Suppressor macrophage treated with lipopolysaccharide for 1 hour (primary cell): Measurements from ENCODE around the gene RBMS1.
A peak's percentile ranks its signal among the peaks of the same experiment; 100 is the strongest.
"Not testable (repeated sequence)": the region's sequence is repeated elsewhere in the genome, so short reads cannot be mapped to it uniquely, and the experiment has no call there.

Source experiments
- DNase-seq, 3 donors: peaks; one replicate each; pipeline ENCODE4 v3.0.0-alpha.2; 2020 to 2022

Gene RBMS1

DNA sequence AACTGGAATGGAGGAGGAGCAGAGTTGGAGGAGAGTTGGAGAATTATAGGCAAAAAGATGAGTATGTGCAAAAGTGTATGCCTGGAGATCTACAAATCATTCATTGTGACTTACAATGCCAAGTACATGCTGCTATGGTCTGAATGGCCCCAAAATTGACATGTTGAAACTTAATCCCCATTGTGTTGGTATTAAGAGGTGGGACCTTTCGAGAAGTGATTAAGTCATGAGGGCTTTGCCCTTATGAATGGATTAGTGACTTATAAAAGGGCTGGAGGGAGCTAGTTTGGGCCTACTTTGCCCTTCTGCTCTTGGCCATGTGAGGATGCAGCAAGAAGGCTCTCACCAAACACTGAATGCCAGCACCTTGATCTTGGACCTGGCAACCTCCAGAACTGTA lies 6.3 kb upstream of the RBMS1 start:
- DNase-seq, result no peak

DNA sequence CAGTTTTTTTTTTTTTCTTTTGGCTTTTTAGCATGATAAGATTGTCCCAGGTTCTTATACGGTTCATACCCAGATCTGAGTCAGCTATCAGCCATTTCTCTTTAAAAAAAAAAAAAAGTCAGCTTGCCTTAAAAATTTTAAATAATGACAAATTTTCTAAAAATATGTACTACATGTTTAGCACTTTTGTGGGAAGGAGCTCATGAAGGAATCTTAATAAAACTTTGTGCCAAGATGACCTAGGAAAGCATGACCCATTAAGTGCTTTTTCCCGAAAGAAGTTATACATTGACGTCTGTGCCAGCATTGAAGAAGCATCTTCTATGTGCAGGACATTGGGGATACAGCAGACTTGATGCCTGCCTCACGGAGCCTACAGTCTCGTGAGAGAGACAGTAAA lies 4.5 kb upstream of the RBMS1 start:
- no peak for DNase-seq

DNA sequence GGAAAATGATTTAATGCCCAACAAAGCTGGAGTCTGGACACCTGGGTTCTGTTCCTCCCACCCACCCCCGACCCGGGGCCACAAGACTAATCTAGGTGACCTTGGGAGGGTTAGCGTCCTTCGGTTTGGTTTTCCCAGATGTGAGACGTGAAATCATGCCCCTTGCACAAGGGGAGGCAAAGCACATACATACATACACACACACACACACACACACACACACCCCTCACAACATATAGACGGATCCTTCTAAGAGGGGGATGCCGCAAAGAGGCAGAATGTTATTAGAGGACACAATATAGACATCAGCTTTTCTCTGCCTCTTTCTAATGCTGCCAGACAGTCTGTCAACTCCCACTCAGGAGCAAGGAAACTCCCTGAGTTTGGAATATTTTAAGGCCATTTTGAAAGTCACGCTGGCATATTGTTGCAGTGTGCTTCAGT lies 616 bp upstream of the RBMS1 start:
- DNase-seq, result peak; percentile 27 to 34 (median 33)

DNA sequence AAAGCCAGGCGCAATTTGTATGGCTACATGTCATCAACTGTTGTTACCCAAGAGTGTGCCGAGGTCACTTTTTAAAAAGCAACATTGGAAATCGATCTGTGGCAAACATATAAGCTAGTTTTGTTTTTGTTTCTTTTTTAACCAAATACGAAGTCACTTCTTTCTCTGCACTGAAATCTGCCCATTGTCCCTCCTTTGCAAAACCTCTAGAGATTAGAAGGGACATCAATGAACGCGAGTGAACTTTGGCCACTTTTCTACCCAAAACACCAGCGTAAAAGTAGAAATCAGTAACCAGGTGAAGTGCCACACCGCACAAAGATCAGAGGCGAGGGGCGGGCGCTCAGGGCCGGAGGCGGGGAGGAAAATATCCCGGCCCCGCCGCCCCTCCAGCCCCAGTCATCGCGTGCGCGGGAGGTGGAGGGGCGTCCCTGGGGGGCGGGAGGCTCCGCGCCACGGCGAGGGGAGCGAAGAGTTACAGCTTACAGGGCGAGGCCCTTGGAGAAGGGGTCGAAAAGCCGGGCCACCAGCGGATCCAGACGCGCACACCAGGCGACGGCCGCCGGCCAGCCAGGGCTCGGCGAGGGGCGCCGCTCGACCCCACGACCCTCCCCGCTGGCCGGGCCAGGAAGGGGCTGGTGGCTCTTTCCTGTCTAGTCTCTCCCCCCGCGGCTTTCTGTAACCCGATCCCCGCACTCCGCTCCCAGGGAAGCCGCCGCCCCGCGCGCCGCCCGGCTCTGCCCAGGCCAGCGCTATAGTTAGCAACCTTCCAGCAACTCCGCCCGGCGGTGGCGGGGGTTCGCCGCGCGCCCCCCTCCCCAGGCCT lies 993 bp downstream of the RBMS1 start:
- DNase-seq, result peak; percentile 46 to 68 (median 46)

DNA sequence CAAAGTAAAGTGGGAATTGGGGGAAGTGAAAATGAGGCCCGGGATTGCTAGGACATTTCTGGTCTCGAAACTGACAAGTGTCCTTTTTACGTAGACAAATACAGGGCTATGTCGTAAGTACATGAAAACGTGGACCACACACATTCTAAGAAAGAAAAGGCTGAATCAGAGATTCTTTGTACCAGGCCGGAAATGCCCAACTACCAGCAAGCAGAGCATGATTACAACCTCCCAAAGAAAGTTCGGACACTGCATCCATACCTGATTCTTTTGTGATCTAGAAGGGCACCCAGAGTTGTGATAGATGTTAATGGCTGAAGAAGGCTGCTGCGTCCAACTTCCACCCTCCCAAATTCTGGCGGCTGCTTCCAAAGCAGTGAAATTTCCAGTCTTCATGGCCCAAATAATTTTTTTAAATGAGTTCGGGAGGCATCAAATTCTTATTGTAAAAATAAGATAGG lies 1.7 kb downstream of the RBMS1 start:
- peak; percentile 42 to 72 (median 53) for DNase-seq

DNA sequence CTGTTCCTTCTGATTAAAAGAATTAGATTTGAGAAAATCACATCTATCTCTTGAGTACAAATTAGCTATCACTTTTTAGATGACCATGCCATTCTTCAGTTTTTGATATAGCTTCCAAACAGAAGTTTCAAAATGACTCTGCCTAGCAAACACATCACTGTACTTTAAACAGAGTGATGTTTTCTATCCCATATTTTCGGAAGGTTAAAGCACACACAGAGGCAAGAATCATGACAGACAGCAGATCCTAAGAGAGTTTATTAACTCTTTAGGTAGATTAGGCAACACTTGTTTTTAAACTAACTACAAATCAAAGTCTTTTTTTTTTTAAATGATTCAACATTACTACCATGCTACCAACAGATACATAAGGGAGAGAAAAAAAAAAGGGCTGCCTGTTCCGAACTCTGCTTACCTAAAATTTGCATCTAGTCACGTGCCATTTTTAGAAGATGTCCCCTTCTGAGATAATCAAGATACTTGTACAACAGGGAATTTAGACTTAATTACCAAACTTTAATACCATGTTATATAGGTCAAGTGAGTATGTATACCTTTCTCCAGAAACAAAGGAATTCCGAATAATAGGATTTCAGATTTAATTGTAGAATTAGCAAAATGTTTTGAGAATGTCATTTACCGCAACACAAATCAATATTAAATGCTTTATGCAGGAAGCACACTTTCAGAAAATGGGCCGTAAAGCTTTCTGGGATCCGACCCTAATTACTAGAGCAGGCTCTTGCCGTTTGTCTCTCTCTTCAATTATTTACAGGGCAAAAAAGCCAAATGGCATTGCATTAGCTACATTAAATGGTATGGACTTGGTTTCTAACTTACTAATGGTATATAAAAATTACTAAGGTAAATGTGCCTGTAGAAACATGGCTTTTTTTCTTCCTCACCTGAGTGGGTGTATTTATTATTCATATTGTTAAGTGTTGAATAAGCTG lies 2.6 kb downstream of the RBMS1 start:
- DNase-seq, result no peak

DNA sequence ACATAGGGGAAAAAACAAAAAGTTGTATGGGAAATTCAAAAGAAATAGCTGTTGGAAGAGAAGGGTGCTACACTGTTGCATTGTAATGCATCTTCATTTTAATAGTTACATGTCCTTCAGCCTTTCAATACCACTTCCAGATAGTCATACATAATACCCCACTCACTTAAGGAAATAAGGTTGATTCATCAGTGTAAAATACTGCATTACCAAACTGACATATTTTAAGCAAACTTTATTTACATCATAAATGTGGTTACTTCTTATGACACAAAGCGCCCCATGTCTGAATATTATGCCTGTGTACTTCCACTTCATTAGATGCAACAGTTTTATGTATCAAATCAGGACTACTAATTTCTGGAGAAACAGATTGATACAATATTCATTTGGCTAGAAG lies 4.5 kb downstream of the RBMS1 start:
- DNase-seq, result peak; percentile 51 to 87 (median 80)

DNA sequence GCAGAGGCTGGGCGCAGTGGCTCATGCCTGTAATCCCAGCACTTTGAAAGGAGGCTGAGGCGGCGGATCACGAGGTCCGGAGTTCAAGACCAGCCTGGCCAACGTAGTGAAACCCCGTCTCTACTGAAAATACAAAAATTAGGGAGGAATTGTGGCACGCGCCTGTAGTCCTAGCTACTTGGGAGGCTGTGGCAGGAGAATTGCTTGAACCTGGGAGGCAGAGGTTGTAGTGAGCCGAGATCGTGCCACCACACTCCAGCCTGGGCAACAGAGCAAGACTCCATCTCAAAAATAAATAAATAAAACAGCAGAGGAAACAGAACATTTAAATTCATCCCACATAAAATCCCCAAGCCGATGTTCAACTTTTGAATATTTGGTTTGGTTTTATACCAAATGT lies 5.3 kb downstream of the RBMS1 start:
- DNase-seq, result not testable (repeated sequence)

DNA sequence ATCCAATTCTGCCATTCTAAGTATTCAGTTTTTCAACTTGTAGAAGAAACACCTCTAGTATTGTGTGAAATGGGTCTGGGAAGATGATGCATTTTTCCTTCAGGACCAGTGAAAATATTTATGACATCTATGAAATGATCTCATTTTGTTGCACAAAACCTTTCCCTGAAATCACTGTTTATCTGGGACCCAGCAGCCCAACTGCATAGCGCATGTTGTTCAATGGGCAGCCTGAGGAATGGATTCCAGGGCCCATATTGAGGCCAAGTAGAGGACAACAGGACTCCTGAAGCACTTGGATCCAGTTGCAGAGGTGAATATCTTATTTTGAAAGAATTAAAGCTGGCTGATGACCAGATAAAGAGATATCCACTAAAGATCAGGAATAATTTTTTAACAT lies 7.3 kb downstream of the RBMS1 start:
- no peak for DNase-seq

DNA sequence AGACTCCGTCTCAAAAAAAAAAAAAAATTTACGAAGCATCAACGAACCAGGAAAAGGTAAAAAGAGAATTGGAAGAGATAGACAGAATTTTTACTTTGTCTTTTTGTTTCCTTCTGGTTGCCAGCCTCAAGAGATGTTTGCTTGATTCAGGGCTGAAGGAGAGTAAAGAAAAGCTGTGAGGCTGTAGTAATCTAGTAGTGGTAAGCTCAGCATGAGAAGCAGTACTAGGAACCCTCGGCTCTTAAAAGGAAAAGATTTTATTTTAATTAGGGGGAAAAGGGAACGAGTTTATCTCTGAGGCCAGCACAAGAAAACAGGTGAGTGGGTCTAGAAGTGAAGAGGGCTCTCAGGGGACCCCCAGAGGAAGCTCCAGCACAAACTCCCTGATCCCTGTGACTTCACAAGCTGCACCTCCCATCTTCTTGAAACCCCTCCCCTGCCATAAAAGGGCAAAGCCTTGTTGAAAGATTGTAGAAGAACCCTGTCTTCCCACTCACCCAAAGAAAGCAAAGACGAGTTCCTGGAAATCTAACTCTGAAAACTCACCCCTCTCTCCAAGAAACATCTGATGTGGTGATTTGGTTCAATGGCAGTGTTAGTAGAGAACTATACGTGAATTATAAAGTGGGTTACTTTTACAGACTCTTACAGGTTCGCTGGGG lies 8.6 kb downstream of the RBMS1 start:
- DNase-seq, result no peak

DNA sequence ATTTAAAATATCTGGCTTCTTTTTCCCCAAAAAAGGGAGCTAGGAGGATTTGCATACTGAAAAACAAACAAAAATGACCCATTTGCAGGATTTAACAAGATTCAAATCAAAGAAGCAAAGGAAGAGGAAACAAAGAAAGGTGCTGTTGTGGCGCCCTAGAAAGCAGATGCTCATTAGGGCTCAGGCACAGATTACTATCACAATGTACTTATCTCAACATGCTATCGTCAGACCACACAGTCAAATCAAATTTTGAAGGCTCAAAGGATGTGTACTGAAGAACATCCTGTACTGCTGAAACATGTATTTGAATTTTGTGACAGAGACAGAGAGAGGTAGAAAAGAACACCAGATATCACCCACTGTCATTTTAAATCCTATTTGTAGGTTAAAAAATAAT lies 10.9 kb downstream of the RBMS1 start:
- no peak for DNase-seq

DNA sequence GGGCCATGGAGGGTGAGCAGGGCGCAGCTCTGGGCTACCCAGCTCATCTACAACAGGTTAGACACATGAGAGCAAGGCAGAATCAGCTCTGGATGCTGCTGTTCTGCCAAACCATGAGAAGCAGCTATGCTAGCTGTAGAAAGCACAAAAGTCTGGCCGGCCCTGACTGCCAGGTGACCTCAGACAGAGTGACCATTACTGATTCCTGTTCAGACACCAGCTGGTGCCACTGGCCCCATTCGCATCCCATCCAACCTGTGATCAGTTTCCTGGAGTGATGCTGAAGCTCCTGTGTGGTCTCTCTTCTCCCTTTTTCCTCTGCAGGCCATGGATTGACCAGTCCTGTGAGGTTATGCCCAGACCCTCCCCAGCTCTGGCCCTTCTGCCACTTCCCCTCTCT lies 14.3 kb downstream of the RBMS1 start:
- no peak for DNase-seq

DNA sequence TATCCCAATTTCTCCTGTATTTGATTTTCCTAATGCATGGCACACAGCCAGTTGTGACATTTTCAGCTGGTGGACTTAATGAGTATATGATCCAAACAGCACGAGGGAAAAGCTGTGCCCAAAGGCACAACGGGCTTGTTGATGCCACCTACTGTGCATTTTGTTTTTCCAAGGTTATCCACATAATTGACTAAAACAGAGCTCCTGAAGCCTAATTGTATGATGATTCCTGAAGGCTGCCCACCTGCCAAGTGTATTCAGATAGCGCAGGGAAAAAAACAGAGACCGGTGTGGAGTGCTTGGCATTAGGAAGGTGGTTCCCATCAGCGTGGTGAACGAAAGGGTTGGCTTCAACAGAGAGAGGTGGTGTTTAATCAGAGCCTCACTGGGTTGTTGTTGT lies 14.9 kb downstream of the RBMS1 start:
- DNase-seq, result no peak

DNA sequence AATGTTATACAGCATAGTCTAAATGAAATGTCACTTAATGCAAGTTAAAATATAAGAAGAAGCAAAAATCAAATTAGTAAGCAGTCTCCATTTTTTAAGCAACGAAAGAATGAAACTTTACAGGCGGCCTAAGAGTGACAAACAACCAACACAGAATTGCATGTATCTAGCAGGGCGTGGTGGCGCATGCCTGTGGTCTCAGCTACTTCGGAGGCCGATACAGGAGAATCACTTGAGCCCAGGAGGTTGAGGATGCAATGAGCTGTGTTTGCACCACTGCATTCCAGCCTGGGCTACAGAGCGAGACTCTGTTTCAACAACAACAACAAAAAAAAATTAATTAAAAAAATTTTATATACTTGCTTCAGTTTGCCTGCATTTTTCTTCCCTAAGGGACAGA lies 16.6 kb downstream of the RBMS1 start:
- no peak for DNase-seq

DNA sequence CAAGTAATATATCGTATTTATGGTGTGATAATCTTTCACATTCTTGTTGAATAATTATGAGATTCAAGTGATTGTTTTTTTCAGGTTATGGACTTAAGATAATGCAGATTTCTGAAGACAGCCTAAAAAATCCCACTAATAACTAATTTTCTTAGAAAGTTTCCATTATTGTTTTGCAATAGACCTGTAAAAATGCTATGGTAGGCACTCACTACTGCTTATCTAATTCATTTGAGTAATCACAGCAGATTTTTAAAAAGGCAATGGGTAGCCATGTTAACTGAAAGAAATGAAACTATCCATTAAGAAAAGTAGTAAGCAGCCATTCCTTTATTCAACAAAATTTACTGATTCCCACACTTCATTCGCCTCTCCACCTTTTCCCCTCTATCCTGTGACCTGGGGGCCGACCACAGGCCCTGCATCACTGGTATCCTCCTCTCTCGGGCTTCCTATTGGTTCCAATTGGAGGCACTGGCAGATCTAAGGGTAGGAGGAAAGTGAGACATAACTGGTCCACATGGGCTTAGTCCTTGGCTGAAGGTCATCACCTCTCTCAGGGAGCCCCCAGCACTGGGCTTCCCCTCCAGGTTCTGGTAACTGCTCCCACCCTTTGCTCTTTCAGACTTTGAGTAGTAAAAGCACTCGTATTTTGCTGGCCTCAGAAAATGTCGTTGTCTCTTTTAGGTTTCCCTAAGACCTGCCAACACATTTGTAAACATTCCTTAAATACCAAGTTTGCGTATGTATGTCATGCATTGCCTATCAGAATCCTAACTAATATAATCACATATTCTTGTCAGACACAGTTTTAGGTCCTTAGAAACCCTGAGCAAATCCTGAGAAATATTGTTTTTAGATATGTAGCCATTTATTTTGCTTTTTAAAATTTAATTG lies 18.5 kb downstream of the RBMS1 start:
- DNase-seq, result no peak

DNA sequence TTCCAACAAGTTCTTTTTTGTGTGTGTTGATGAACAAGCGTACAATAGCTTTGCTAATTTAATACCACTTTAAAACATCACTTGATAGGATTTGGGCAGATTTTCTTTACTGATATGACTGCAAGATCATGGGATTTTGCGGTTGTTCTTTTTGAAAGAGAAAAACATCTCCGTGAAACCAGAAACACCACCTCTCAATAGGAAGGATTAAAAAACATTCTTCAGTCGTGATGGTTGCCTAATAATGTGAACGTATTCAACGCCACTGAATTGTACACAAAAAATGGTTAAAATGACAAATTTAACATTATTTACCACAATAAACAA lies 19.3 kb downstream of the RBMS1 start:
- DNase-seq, result no peak

DNA sequence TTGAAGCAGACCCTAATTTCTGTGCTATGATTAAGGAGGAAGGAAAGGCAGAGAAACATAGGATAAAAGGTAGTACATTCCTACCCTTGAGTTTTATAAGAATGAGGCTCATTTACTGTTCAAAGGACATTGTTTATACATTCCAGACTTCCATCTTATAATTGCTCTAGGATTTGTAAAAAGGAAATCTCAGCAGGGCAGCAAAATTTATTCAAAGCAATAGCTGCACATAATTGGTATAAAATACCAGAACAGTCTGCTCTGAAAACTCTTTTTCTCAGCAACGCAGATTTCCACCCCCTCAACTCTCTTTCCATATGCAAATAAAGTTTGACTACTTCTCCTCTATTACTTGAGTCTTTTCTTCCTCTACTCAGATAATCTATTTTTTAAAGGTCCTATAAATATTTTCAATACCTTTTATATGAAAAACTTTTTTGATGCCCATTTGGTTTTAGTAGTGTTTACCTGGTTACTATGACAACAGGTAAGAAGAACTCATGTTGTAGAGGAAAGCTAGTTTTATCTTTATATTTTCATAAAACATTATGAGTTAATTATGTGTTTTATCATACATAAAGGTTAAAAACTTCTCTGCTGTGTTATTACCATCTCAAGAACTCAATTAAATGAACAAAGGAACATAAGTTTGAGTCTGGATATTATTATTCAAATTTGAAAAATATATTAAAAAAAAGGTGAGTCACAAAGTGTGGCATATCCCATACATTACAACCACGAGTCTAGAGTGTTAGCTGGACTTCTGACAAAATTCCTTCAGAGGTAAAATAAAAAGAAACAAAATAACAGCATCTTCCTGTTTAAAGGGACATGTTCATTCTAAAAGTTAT lies 19.9 kb downstream of the RBMS1 start:
- no peak for DNase-seq

DNA sequence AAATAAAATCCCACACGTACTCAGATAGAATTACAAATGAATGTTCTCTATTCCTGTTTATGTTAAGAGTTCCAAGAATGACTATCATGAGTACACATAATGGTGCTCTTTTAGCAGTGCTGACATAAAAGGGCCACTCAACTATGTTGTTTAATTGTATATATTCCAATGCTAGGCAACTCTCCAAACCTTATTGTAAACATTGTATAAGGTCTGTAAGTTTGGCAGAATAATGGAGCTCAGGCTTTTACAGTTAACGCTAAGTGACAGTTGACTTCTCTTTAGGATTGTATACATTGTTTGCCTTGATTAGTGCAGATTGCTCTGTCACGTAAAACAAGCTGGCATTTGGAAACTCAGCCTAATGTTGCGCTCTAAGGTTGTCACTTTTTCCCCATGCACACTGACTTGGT lies 20.8 kb downstream of the RBMS1 start:
- DNase-seq, result no peak

DNA sequence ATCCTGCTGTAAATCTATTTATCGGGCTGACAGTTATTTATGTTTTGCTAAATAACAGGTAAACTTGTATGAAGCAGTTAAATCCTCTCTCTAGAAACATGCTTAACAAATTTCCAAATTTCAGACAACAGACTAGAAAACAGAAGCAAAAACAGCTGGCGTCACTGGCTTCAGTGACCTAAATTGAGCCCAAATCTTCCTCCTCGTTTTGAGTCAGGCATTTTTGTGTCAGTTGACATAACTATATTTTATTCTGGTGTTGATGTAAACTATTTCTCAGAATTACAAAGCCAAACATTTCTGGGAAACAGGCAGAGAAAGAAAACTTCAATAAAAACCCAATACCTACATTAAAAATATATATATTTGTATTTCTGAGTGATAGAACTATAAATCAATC lies 21.7 kb downstream of the RBMS1 start:
- no peak for DNase-seq

DNA sequence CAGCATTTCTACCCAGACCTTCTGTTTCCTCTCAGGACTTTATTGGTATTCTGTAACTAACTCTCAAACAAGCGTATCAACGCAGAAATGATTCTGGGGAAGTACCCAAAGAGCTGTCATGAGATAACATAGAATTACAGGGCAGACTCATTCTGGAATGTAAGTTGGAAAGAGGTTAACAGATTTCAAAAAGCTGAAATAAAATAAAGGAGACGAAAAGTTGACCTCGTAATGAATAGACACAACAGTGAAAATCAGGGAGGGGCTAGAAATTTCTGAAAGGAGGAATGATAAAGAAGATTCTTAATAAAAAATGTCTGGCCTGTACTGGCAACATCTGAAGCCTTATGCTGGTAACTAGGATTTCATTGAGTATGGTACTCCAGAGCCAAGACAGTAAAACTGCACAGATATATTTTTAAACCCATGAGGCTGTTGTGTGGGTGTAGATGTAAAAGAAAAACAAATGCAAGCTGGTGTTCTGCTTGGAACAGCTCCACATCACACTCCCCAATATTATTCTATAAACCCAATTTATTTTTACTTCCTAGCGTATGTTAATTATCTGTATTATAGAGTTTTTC lies 23.9 kb downstream of the RBMS1 start:
- no peak for DNase-seq

DNA sequence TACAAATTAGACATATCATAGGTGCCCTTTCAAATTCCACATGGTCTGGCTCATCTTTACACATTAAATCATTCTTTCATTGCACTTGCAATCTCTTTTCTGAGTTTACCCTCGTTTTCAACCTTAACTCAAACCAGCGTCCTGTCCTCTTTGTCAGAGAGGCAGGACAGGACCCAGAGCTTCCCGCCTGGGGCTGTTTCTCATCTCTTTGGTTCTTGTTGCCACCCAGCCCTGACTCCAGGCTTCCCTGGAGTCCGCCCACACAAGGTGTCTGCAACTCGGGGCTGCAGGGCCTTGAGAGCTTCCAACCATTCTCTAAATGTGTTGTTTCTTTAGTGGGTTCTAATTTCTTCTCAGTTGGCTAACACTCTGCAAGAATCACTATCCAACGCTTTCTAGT lies 24.4 kb downstream of the RBMS1 start:
- DNase-seq, result no peak
